Stimulated activated CD8-positive, alpha-beta memory T cell treated with anti-CD3 and anti-CD28 coated beads, Interleukin-15, amount 100 ng/mL, for 1 hour (primary cell): Measurements from ENCODE around the gene SSBP2.
"Not testable (repeated sequence)": the region's sequence is repeated elsewhere in the genome, so short reads cannot be mapped to it uniquely, and the experiment has no call there.

Source experiments
- DNase-seq: peaks from one replicate; pipeline ENCODE4 v3.0.0-alpha.2; 2020; ENCODE audit warnings: low read depth

Gene SSBP2

GRCh38 chr5:81524015-81524414, 226.9 kb downstream of the SSBP2 start:
- no peak for DNase-seq

GRCh38 chr5:81522571-81522970, 228.3 kb downstream of the SSBP2 start:
- no peak for DNase-seq

- no peak for DNase-seq
Measured at GRCh38 chr5:81520769-81521168, 230.1 kb downstream of the SSBP2 start.

- DNase-seq, result no peak
Measured at GRCh38 chr5:81519217-81519905, 231.5 kb downstream of the SSBP2 start.

GRCh38 chr5:81517462-81517861, 233.4 kb downstream of the SSBP2 start:
- DNase-seq, result no peak

- DNase-seq, result no peak
Measured at GRCh38 chr5:81516091-81516490, 234.8 kb downstream of the SSBP2 start.

- DNase-seq, result no peak
Measured at GRCh38 chr5:81513982-81514381, 236.9 kb downstream of the SSBP2 start.

- DNase-seq, result no peak
Measured at GRCh38 chr5:81513473-81513872, 237.4 kb downstream of the SSBP2 start.

- DNase-seq, result no peak
Measured at GRCh38 chr5:81506900-81507588, 243.9 kb downstream of the SSBP2 start.

GRCh38 chr5:81506378-81506777, 244.5 kb downstream of the SSBP2 start:
- no peak for DNase-seq

- no peak for DNase-seq
Measured at GRCh38 chr5:81505672-81506071, 245.2 kb downstream of the SSBP2 start.

GRCh38 chr5:81503602-81504001, 247.3 kb downstream of the SSBP2 start:
- not testable (repeated sequence) for DNase-seq

GRCh38 chr5:81495286-81495685, 255.6 kb downstream of the SSBP2 start:
- no peak for DNase-seq

GRCh38 chr5:81488862-81489261, 262.0 kb downstream of the SSBP2 start:
- no peak for DNase-seq

GRCh38 chr5:81486711-81487110, 264.2 kb downstream of the SSBP2 start:
- no peak for DNase-seq

- no peak for DNase-seq
Measured at GRCh38 chr5:81482595-81482994, 268.3 kb downstream of the SSBP2 start.

- DNase-seq, result not testable (repeated sequence)
Measured at GRCh38 chr5:81473395-81473794, 277.5 kb downstream of the SSBP2 start.

- DNase-seq, result no peak
Measured at GRCh38 chr5:81469676-81470075, 281.2 kb downstream of the SSBP2 start.

- DNase-seq, result no peak
Measured at GRCh38 chr5:81450940-81451339, 300.0 kb downstream of the SSBP2 start.

- no peak for DNase-seq
Measured at GRCh38 chr5:81435023-81435422, 315.9 kb downstream of the SSBP2 start.

GRCh38 chr5:81429985-81430384, 320.9 kb downstream of the SSBP2 start:
- no peak for DNase-seq

GRCh38 chr5:81429363-81429762, 321.5 kb downstream of the SSBP2 start:
- DNase-seq, result no peak

GRCh38 chr5:81428861-81429260, 322.0 kb downstream of the SSBP2 start:
- no peak for DNase-seq

GRCh38 chr5:81428446-81428845, 322.5 kb downstream of the SSBP2 start:
- no peak for DNase-seq
